HT1080 (cell line): ENCODE data around the gene PRTFDC1. TPM values are rescaled to one million over a fixed set of nuclear protein-coding genes. Genes with fewer than 3 reads are reported as not detected.

ENCODE experiments used
- DNase-seq: peaks from one replicate; pipeline ENCODE4 v3.0.0-alpha.2; 2015; ENCODE audit warnings: low read depth
- total RNA-seq: library from RNA; depleted of rRNA; stranded (reverse); fragments of >200 nt; shearing (Covaris generic); gene quantifications from 2 replicates; pipeline ENCODE4 v1.2.3, GENCODE V29; 2014

PRTFDC1 gene
- total RNA-seq, 1 experiment from 2014 or later = not detected

GRCh38 chr10:24882047-24882698, 70.2 kb downstream of the PRTFDC1 start:
- no peak for DNase-seq

GRCh38 chr10:24879861-24880260, 72.5 kb downstream of the PRTFDC1 start:
- DNase-seq = no peak

- DNase-seq = no peak
Observed at GRCh38 chr10:24874133-24874532, 78.3 kb downstream of the PRTFDC1 start.

- peak; percentile 86 for DNase-seq
Observed at GRCh38 chr10:24873281-24873683, 79.1 kb downstream of the PRTFDC1 start.

- no peak for DNase-seq
Observed at GRCh38 chr10:24872790-24873182, 79.6 kb downstream of the PRTFDC1 start.

GRCh38 chr10:24872049-24872789, 80.2 kb downstream of the PRTFDC1 start:
- DNase-seq = no peak

GRCh38 chr10:24871011-24871935, 81.1 kb downstream of the PRTFDC1 start:
- DNase-seq = no peak

GRCh38 chr10:24869354-24870015, 82.9 kb downstream of the PRTFDC1 start:
- DNase-seq = peak; percentile 49

- DNase-seq = peak; percentile 68
Observed at GRCh38 chr10:24866604-24867583, 85.5 kb downstream of the PRTFDC1 start.

GRCh38 chr10:24865783-24866182, 86.6 kb downstream of the PRTFDC1 start:
- DNase-seq = no peak

- DNase-seq = no peak
Observed at GRCh38 chr10:24862589-24862988, 89.8 kb downstream of the PRTFDC1 start.

- peak; percentile 87 for DNase-seq
Observed at GRCh38 chr10:24858288-24859270, 93.8 kb downstream of the PRTFDC1 start.

GRCh38 chr10:24857031-24857725, 95.2 kb downstream of the PRTFDC1 start:
- no peak for DNase-seq

GRCh38 chr10:24854256-24854655, 98.2 kb downstream of the PRTFDC1 start:
- DNase-seq = no peak

- DNase-seq = no peak
Observed at GRCh38 chr10:24853661-24854060, 98.7 kb downstream of the PRTFDC1 start.

- no peak for DNase-seq
Observed at GRCh38 chr10:24851629-24852028, 100.8 kb downstream of the PRTFDC1 start.

- no peak for DNase-seq
Observed at GRCh38 chr10:24850727-24851296, 101.6 kb downstream of the PRTFDC1 start.
